ENCODE results near the gene NOD1. TPM values are rescaled to one million over a fixed set of nuclear protein-coding genes. Genes with fewer than 3 reads are reported as not detected.

NOD1 gene
- total RNA-seq, 1 experiment from 2014 or later: 7.0 TPM

DNA sequence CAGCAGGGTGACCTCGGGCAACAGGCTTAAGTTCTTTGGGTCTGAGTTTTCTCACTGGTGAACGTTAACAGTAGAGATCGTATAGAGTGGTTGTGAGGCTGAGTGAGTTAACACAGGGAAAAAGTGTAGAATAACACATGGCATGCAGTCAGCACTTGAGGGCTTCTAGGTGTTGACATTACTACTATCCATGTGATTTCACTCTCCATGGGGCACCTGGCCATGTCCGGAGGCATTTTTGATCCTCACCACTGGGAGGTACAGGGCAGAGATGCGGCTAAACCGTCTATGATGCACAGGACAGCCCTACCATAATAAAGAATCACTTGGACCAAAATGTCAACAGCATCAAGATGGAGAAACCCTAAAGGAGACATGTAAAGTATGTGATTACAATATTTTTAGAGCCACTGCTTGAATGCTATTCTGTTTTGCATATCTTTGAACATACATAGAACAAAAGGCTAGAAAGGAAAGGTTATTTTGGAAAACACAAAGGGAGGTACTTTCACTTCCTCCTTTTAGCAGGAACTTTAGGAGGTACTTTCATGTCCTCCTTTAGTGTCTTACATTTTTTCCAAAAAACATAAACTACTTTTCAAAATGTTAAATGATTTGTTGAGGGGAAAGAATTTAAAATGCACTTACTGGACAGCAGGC, 44.3 kb downstream of the NOD1 start:
- Mint-ChIP-seq H3K27ac (ENCODE audit: unreplicated experiment) (no peak overlapping the region), H3K9me3 (ENCODE audit: unreplicated experiment) (peaks cover 6% of the 10 kb centered on the region), H3K4me1 (ENCODE audit: low read depth, unreplicated experiment) (no peaks in the 10 kb centered on the region), H3K27me3 (ENCODE audit: insufficient read depth, unreplicated experiment) (no peaks in the 10 kb centered on the region), H3K4me3 (ENCODE audit: unreplicated experiment) (no peak overlapping the region), H3K36me3 (ENCODE audit: insufficient read depth, unreplicated experiment) (no peaks in the 10 kb centered on the region)
- ChIA-PET POLR2A (no interaction called here), CTCF (no interaction called here)
- intact Hi-C loops (cut with micrococcal nuclease; ENCODE audit: unreplicated experiment): no loop called here
- DNase-seq: no peak
- Histone ChIP-seq H3K4me3 (ENCODE audit: low read depth, low read length) (no peak overlapping the region), H3K36me3 (ENCODE audit: control insufficient read depth, insufficient read depth, low read length) (no peaks in the 10 kb centered on the region; the same call in 1 of the 2 replicates), H3K4me1 (no peaks in the 10 kb centered on the region), H3K27me3 (replicated peaks; ENCODE audit: control insufficient read depth, insufficient read depth, low read length) (no peaks in the 10 kb centered on the region), H3K9me3 (no peaks in the 10 kb centered on the region)
- BruUV-seq (replicated peaks): no TSS peak
- TF ChIP-seq, protein P1, sequence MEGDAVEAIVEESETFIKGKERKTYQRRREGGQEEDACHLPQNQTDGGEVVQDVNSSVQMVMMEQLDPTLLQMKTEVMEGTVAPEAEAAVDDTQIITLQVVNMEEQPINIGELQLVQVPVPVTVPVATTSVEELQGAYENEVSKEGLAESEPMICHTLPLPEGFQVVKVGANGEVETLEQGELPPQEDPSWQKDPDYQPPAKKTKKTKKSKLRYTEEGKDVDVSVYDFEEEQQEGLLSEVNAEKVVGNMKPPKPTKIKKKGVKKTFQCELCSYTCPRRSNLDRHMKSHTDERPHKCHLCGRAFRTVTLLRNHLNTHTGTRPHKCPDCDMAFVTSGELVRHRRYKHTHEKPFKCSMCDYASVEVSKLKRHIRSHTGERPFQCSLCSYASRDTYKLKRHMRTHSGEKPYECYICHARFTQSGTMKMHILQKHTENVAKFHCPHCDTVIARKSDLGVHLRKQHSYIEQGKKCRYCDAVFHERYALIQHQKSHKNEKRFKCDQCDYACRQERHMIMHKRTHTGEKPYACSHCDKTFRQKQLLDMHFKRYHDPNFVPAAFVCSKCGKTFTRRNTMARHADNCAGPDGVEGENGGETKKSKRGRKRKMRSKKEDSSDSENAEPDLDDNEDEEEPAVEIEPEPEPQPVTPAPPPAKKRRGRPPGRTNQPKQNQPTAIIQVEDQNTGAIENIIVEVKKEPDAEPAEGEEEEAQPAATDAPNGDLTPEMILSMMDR (IDR thresholded peaks at IDR 0.05; ENCODE audit: insufficient read depth in 1 of 2, low read depth in 1 of 2, low read length in 1 of 2, severe bottlenecking in 1 of 2, unreplicated experiment in 1 of 2): no peak

DNA sequence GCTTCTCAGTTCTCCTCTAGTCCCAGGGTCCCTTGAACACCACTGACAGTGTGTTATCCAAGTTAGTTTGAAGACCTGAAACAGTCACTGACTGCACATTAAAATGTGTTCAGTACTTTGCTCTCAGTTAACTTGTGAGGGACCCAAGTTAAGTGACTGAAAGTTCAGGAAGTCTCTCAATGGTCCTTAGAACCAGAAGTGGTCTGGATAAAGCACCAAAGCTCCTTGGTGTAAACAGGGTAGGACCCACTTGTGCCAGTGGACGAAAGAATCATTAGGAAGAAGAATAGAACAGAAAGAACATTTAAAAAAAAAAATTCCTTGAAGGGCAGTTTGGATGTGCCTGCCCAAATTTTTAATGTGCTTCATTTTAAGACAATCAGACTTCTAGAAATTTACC, 45.1 kb downstream of the NOD1 start:
- H3K27me3 ChIP-seq (replicated peaks; ENCODE audit: control insufficient read depth, insufficient read depth, low read length): no peaks in the 10 kb centered on the region
- CTCF ChIA-PET: no interaction called here
- no TSS peak for BruUV-seq (replicated peaks)
- H3K27ac Mint-ChIP-seq (ENCODE audit: unreplicated experiment): no peak overlapping the region
- POLR2A ChIA-PET: no interaction called here
- H3K27me3 Mint-ChIP-seq (ENCODE audit: insufficient read depth, unreplicated experiment): no peaks in the 10 kb centered on the region
- H3K4me1 ChIP-seq: no peaks in the 10 kb centered on the region
- TF ChIP-seq, protein P1 (IDR thresholded peaks at IDR 0.05; ENCODE audit: insufficient read depth in 1 of 2, low read depth in 1 of 2, low read length in 1 of 2, severe bottlenecking in 1 of 2, unreplicated experiment in 1 of 2): no peak
- no peak for DNase-seq
- no peaks in the 10 kb centered on the region for H3K36me3 Mint-ChIP-seq (ENCODE audit: insufficient read depth, unreplicated experiment)
- no peaks in the 10 kb centered on the region for H3K4me1 Mint-ChIP-seq (ENCODE audit: low read depth, unreplicated experiment)
- no peak overlapping the region for H3K4me3 Mint-ChIP-seq (ENCODE audit: unreplicated experiment)
- H3K9me3 Mint-ChIP-seq (ENCODE audit: unreplicated experiment): peaks cover under 1% of the 10 kb centered on the region
- no peaks in the 10 kb centered on the region for H3K9me3 ChIP-seq
- H3K4me3 ChIP-seq (ENCODE audit: low read depth, low read length): no peak overlapping the region
- intact Hi-C loops (cut with micrococcal nuclease; ENCODE audit: unreplicated experiment): no loop called here
- no peaks in the 10 kb centered on the region; the same call in 1 of the 2 replicates for H3K36me3 ChIP-seq (ENCODE audit: control insufficient read depth, insufficient read depth, low read length)

DNA sequence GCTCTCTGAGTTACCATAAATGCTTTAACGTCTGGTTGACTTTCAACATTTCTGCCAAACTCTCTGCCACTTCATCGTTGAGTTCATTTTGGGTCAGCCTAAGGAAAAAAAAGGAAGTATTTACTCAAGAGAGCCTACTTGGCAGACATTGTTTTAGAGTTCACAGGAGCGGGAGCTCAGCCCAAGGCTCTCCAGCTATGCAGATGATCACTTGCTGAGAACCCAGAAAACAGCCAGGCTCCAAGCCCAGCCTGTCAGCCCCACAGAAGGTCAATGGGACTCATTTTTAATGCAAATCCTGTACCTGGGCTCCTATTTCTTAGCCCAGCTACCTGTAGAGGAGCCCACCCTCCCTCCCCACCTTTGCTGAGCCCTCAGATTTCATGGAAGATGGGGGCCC, 45.5 kb downstream of the NOD1 start:
- POLR2A ChIA-PET: no interaction called here
- H3K9me3 Mint-ChIP-seq (ENCODE audit: unreplicated experiment): no peaks in the 10 kb centered on the region
- Histone ChIP-seq H3K36me3 (ENCODE audit: control insufficient read depth, insufficient read depth, low read length) (no peaks in the 10 kb centered on the region; the same call in 1 of the 2 replicates), H3K9me3 (no peaks in the 10 kb centered on the region), H3K27me3 (replicated peaks; ENCODE audit: control insufficient read depth, insufficient read depth, low read length) (no peaks in the 10 kb centered on the region), H3K4me3 (ENCODE audit: low read depth, low read length) (no peak overlapping the region), H3K4me1 (no peaks in the 10 kb centered on the region)
- CTCF ChIA-PET: no interaction called here
- TF ChIP-seq, protein P1 (IDR thresholded peaks at IDR 0.05; ENCODE audit: insufficient read depth in 1 of 2, low read depth in 1 of 2, low read length in 1 of 2, severe bottlenecking in 1 of 2, unreplicated experiment in 1 of 2): no peak
- no TSS peak for BruUV-seq (replicated peaks)
- intact Hi-C loops (cut with micrococcal nuclease; ENCODE audit: unreplicated experiment): no loop called here
- no peaks in the 10 kb centered on the region for H3K36me3 Mint-ChIP-seq (ENCODE audit: insufficient read depth, unreplicated experiment)
- no peaks in the 10 kb centered on the region for H3K4me1 Mint-ChIP-seq (ENCODE audit: low read depth, unreplicated experiment)
- H3K27ac Mint-ChIP-seq (ENCODE audit: unreplicated experiment): no peak overlapping the region
- no peaks in the 10 kb centered on the region for H3K27me3 Mint-ChIP-seq (ENCODE audit: insufficient read depth, unreplicated experiment)
- no peak for DNase-seq
- H3K4me3 Mint-ChIP-seq (ENCODE audit: unreplicated experiment): no peak overlapping the region
